ENCODE results near the gene SIGLEC5. TPM values are rescaled to one million over a fixed set of nuclear protein-coding genes. Genes with fewer than 3 reads are reported as not detected.

Gene SIGLEC5
- total and polyA plus RNA-seq, 2 of the 4 experiments (the other 2 are of a cell fraction), result not detected

- H3K4me1 ChIP-seq (ENCODE audit: control insufficient read depth, insufficient read depth, low read length), result no peaks in the 10 kb centered on the region
- H2BK15ac ChIP-seq (ENCODE audit: low read depth, low read length), result no peak overlapping the region
- H3K9me1 ChIP-seq (ENCODE audit: insufficient read depth, low read length), result no peaks in the 10 kb centered on the region
- H4K5ac ChIP-seq (ENCODE audit: low read depth, low read length), result no peak overlapping the region
- no peaks in the 10 kb centered on the region for H3K79me1 ChIP-seq (ENCODE audit: low read depth in 1 of 2, low read length in 2 of 2)
- in situ Hi-C loops (cut with MboI; ENCODE audit: low sequenced_read_pairs), result no loop called here
- H3K4me3 ChIP-seq (ENCODE audit: insufficient read depth, low read depth, low read length), result no peak overlapping the region
- TF ChIP-seq CHD1 (IDR thresholded peaks at IDR 0.05; ENCODE audit: low read depth, low read length) (no peak), RFX5 (IDR thresholded peaks at IDR 0.05; ENCODE audit: low read depth, low read length) (no peak), FOS (IDR thresholded peaks at IDR 0.05; ENCODE audit: low read depth, low read length) (no peak), POLR2A (IDR thresholded peaks at IDR 0.05; ENCODE audit: low read depth, low read length) (no peak), USF2 (IDR thresholded peaks at IDR 0.05; ENCODE audit: low read depth, low read length) (no peak), BHLHE40 (IDR thresholded peaks at IDR 0.05; ENCODE audit: low read depth, low read length) (no peak), NFE2L2 (IDR thresholded peaks at IDR 0.05; ENCODE audit: low read depth, low read length) (no peak), CTCF (conservative IDR thresholded peaks at IDR 0.05; ENCODE audit: low read depth, low read length) (no peak), MAZ (IDR thresholded peaks at IDR 0.05; ENCODE audit: borderline replicate concordance, low read depth, low read length) (no peak), RAD21 (IDR thresholded peaks at IDR 0.05; ENCODE audit: low read length) (no peak), RCOR1 (IDR thresholded peaks at IDR 0.05; ENCODE audit: insufficient replicate concordance, low read length) (no peak), CEBPB (IDR thresholded peaks at IDR 0.05; ENCODE audit: low read depth, low read length) (no peak), ELK1 (IDR thresholded peaks at IDR 0.05; ENCODE audit: borderline replicate concordance, low read depth, low read length) (no peak), SMC3 (IDR thresholded peaks at IDR 0.05; ENCODE audit: low read depth, low read length) (no peak), MXI1 (IDR thresholded peaks at IDR 0.05; ENCODE audit: borderline replicate concordance, low read depth, low read length) (no peak), MAFK (IDR thresholded peaks at IDR 0.05; ENCODE audit: low read depth, low read length) (no peak)
- H3K4me2 ChIP-seq (ENCODE audit: low read depth, low read length), result no peak overlapping the region
- H4K20me1 ChIP-seq (ENCODE audit: insufficient read depth, low read length), result no peaks in the 10 kb centered on the region
- no peak for ATAC-seq (ENCODE audit: low read depth)
- H3K9ac ChIP-seq (ENCODE audit: low read depth, low read length), result no peak overlapping the region
- H2BK120ac ChIP-seq (ENCODE audit: low read depth, low read length), result no peak overlapping the region
- no peak overlapping the region for H3K23ac ChIP-seq (ENCODE audit: low read depth, low read length)
- no peak overlapping the region for H3K18ac ChIP-seq (ENCODE audit: low read depth, low read length)
- ChIA-PET CTCF (no interaction called here), POLR2A (ENCODE audit: unreplicated experiment) (no interaction called here)
- H3K27me3 ChIP-seq (ENCODE audit: control insufficient read depth, insufficient read depth, low read length), result no peaks in the 10 kb centered on the region
- H2AK5ac ChIP-seq (ENCODE audit: low read depth, low read length), result no peak overlapping the region
- H3K9me3 ChIP-seq (ENCODE audit: control insufficient read depth, insufficient read depth, low read length), result no peaks in the 10 kb centered on the region
- no peak overlapping the region for H4K8ac ChIP-seq (ENCODE audit: low read depth in 2 of 2, low read length in 2 of 2)
- intact Hi-C loops (cut with micrococcal nuclease), result no loop called here
- no peak for DNase-seq
- H2AK9ac ChIP-seq (replicated peaks; ENCODE audit: low read depth, low read length, poor library complexity), result no peak overlapping the region
- no peak overlapping the region for H2AFZ ChIP-seq (replicated peaks; ENCODE audit: low read length, poor library complexity)
- H3K14ac ChIP-seq (replicated peaks; ENCODE audit: low read depth, low read length), result no peak overlapping the region
- H4K91ac ChIP-seq (ENCODE audit: insufficient read depth, low read depth, low read length), result no peak overlapping the region
- no peak overlapping the region for H2BK20ac ChIP-seq (ENCODE audit: low read depth, low read length)
- BruUV-seq (replicated peaks), result no TSS peak
- H3K27ac ChIP-seq (ENCODE audit: insufficient read depth, low read length), result no peak overlapping the region
- H2BK5ac ChIP-seq (ENCODE audit: low read depth, low read length, poor library complexity, severe bottlenecking), result no peak overlapping the region
- dilution Hi-C loops (cut with HindIII; ENCODE audit: low sequenced_read_pairs, unreplicated experiment), result no loop called here
- no peak overlapping the region for H3K56ac ChIP-seq (ENCODE audit: extremely low read depth, insufficient read depth, low read length)
- no peaks in the 10 kb centered on the region for H3K36me3 ChIP-seq (ENCODE audit: control insufficient read depth, insufficient read depth, low read length)
- no peak overlapping the region for H3K4ac ChIP-seq (ENCODE audit: low read depth, low read length)
These were observed 11.4 kb upstream of the SIGLEC5 start for GRCh38 chr19:51641648-51642047.
